Panc1 (cell line): ENCODE results near the gene TTLL12. TPM values are rescaled to one million over a fixed set of nuclear protein-coding genes. Genes with fewer than 3 reads are reported as not detected.

Experiments used
- ATAC-seq: fragments of 200-7000 bp; cut with Tn5 transposase; 2 replicates; pipeline ENCODE4 v1.9.1; 2020; ENCODE audit warnings: mild to moderate bottlenecking, moderate library complexity
- BruUV-seq: library from RNA; stranded (reverse); fragments of 400-500 nt; replicated peaks from 2 replicates; lab custom pipeline; 2021; lab: Mats Ljungman, UMichigan
- CTCF ChIA-PET: fragments of 300-600 bp; sonication (Branson Sonifier 250); formaldehyde crosslinking; loops from one replicate; lab custom pipeline; 2022; ENCODE audit warnings: antibody characterized with exemption; lab: Charles Lee
- POLR2A ChIA-PET: fragments of 300-600 bp; sonication (Branson Sonifier 250); formaldehyde crosslinking; loops from one replicate; lab custom pipeline; 2022; ENCODE audit warnings: antibody characterized with exemption; lab: Charles Lee
- DNase-seq: peaks from one replicate; pipeline ENCODE4 v3.0.0-alpha.2; 2010; ENCODE audit warnings: low read depth, low spot score
- H3K27ac ChIP-seq: 2 replicates; pipeline ENCODE4 v1.5.1; 2011; ENCODE audit warnings: mild to moderate bottlenecking, low read length, inconsistent platforms
- H3K27me3 ChIP-seq: fragments of 200-500 bp; sonication (Bioruptor generic); 2 replicates; pipeline ENCODE4 v1.6.0; 2014; ENCODE audit warnings: low read length, inconsistent platforms; ENCODE audit not compliant: control insufficient read depth, insufficient read depth
- H3K36me3 ChIP-seq: fragments of 200-500 bp; sonication (Bioruptor generic); 2 replicates; pipeline ENCODE4 v1.5.1; 2014; ENCODE audit warnings: inconsistent platforms, mild to moderate bottlenecking, low read length, moderate library complexity; ENCODE audit not compliant: control insufficient read depth, insufficient read depth
- H3K4me1 ChIP-seq: 2 replicates; pipeline ENCODE4 v1.5.1; 2011; ENCODE audit warnings: inconsistent platforms, mild to moderate bottlenecking, low read length, moderate library complexity; ENCODE audit not compliant: control insufficient read depth, insufficient read depth
- H3K4me3 ChIP-seq, 2 experiments: 2 replicates each; pipeline ENCODE4 v1.5.1; 2011 to 2012; ENCODE audit warnings: low read depth in 2 of 2, low read length in 2 of 2, mild to moderate bottlenecking in 2 of 2, inconsistent platforms in 1 of 2, moderate library complexity in 1 of 2
- H3K9me3 ChIP-seq: fragments of 200-500 bp; sonication (Bioruptor generic); 2 replicates; pipeline ENCODE4 v1.5.1; 2014; ENCODE audit warnings: low read depth, mild to moderate bottlenecking, inconsistent platforms, low read length, moderate library complexity; ENCODE audit not compliant: control insufficient read depth, insufficient read depth
- CTCF ChIP-seq: fragments of 450-650 bp; IDR thresholded peaks from 2 replicates; pipeline ENCODE4 v1.5.1; 2017; ENCODE audit warnings: mild to moderate bottlenecking
- POLR2AphosphoS5 ChIP-seq: IDR thresholded peaks from 2 replicates; pipeline ENCODE4 v1.6.1; 2012; ENCODE audit warnings: mild to moderate bottlenecking, low read depth, low read length, moderate library complexity
- REST ChIP-seq, 2 experiments: IDR thresholded peaks; 2 replicates each; pipeline ENCODE4 v1.6.1; 2011 to 2012; ENCODE audit warnings: low read depth in 2 of 2, control low read depth in 1 of 2, low read length in 1 of 2, mild to moderate bottlenecking in 1 of 2, moderate library complexity in 1 of 2; ENCODE audit not compliant: insufficient read depth in 1 of 2
- SIN3A ChIP-seq: IDR thresholded peaks from 2 replicates; pipeline ENCODE4 v1.6.1; 2012; ENCODE audit warnings: low read depth, mild to moderate bottlenecking, low read length, moderate library complexity, borderline replicate concordance; ENCODE audit not compliant: insufficient read depth
- TCF7L2 ChIP-seq: IDR thresholded peaks from 2 replicates; pipeline ENCODE4 v1.6.1; 2011; ENCODE audit warnings: mild to moderate bottlenecking, low read depth, low read length, inconsistent platforms
- in situ Hi-C: cut with HindIII; loops from 2 replicates; pipeline ENCODE4 v1.10.0; 2016; ENCODE audit warnings: low sequenced_read_pairs, low pct_unique_long_range_greater_than_20kb
- intact Hi-C: fragments of 100-400 bp; cut with micrococcal nuclease; formaldehyde crosslinking; loops from one replicate; pipeline ENCODE4 v1.10.0; 2022; ENCODE audit not compliant: unreplicated experiment
- total RNA-seq: library from RNA; stranded (reverse); gene quantifications from one replicate; pipeline ENCODE4 v1.2.1, GENCODE V29; 2021; ENCODE audit not compliant: unreplicated experiment

The TTLL12 gene
- total RNA-seq, 1 experiment from 2014 or later = 26.3 TPM

GRCh38 chr22:43131773-43132501, 55.0 kb downstream of the TTLL12 start:
- ChIA-PET POLR2A (no interaction called here), CTCF (no interaction called here)
- no peaks in the 10 kb centered on the region for H3K9me3 ChIP-seq
- H3K4me1 ChIP-seq = peaks cover 4% of the 10 kb centered on the region
- H3K27me3 ChIP-seq = no peaks in the 10 kb centered on the region
- H3K36me3 ChIP-seq = no peaks in the 10 kb centered on the region; the same call in 1 of the 2 replicates
- no peak overlapping the region for H3K27ac ChIP-seq
- DNase-seq (no peak), ATAC-seq (no peak)
- no peak for TF ChIP-seq POLR2AphosphoS5
- no peak for TF ChIP-seq TCF7L2
- no peak for TF ChIP-seq SIN3A
- no peak for TF ChIP-seq REST (IDR thresholded peaks at IDR 0.05; ENCODE audit: insufficient read depth in 1 of 2, low read depth in 2 of 2, low read length in 1 of 2)
- no peak for TF ChIP-seq CTCF
- no peak overlapping the region for H3K4me3 ChIP-seq
- BruUV-seq = no TSS peak
- intact Hi-C loops (no loop called here), in situ Hi-C loops (no loop called here)

- Histone ChIP-seq H3K4me1 (peaks cover 4% of the 10 kb centered on the region), H3K27ac (no peak overlapping the region), H3K9me3 (no peaks in the 10 kb centered on the region), H3K4me3 (no peak overlapping the region), H3K27me3 (no peaks in the 10 kb centered on the region), H3K36me3 (no peaks in the 10 kb centered on the region; the same call in 1 of the 2 replicates)
- DNase-seq (no peak), ATAC-seq (no peak)
- in situ Hi-C loops = no loop called here
- ChIA-PET CTCF (no interaction called here), POLR2A (no interaction called here)
- no TSS peak for BruUV-seq
- no peak for TF ChIP-seq POLR2AphosphoS5
- TF ChIP-seq CTCF = no peak
- TF ChIP-seq TCF7L2 = no peak
- TF ChIP-seq REST (IDR thresholded peaks at IDR 0.05; ENCODE audit: insufficient read depth in 1 of 2, low read depth in 2 of 2, low read length in 1 of 2) = no peak
- TF ChIP-seq SIN3A = no peak
- intact Hi-C loops = no loop called here
Measured at GRCh38 chr22:43129426-43130425, 57.2 kb downstream of the TTLL12 start.
